NCI-H187 (cell line): ENCODE results near the gene LRRC51.

Source experiments
- DNase-seq, 2 experiments: peaks; one replicate each; lab custom pipeline; 2025; lab: John Stamatoyannopoulos, UW

LRRC51 gene

DNA sequence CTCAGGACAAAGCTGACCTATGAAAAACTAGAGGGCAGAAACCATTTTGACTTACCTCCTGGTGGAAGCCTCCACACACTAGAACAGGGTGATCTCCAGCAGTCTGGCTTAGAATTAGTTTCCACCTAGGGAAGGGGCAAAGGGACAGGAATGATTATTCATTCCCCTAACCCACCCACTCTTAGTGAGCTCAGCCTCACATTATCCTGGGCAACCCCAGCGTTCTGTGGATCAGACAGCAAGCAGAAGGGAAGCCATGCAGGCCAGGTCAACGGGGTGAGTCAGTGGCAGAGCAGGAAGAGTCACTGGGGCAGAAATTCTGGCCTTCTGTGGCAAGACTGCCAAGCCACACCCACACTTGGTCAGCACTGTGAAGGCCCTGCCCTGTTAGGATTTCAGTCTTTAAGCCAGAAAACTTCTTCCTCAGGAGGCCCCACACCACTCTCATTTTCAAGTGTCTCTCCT lies 10.8 kb upstream of the LRRC51 start:
- DNase-seq: no peak

DNA sequence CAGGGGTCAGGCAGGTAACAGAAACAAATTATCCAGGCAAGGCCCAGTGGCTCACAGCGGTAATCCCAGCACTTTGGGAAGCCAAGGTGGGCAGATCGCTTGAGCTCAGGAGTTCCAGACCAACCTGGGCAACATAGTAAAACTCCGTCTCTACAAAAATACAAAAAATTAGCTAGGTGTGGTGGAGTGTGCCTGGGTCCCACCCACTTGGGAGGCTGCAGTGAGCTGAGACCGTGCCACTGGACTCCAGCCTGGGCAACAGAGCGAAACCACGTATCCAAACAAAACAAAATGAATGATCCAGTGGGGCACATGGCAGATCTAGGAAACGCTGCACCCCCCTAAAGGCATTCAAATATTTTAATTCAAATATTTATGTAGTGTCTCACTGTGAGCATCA lies 10.2 kb upstream of the LRRC51 start:
- no peak for DNase-seq

DNA sequence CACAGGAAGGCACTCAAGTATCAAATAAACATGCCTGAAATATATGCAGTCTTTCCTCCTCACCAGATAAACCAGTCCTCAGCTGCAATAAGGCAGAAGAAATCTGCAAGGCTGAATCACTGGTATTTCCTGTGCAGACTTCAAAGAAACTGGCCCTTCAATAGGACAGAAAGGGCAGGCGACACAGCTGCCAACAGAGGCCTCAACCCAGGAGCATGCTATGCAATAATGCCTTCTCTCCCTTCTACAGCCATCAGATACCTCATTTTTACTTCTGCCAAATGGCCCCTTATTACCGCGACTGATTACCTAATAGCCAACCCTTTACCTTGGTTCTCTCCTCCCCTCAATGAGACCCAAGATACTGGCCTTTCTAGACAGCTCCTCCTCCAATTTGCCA lies 8.3 kb upstream of the LRRC51 start:
- DNase-seq: no peak

DNA sequence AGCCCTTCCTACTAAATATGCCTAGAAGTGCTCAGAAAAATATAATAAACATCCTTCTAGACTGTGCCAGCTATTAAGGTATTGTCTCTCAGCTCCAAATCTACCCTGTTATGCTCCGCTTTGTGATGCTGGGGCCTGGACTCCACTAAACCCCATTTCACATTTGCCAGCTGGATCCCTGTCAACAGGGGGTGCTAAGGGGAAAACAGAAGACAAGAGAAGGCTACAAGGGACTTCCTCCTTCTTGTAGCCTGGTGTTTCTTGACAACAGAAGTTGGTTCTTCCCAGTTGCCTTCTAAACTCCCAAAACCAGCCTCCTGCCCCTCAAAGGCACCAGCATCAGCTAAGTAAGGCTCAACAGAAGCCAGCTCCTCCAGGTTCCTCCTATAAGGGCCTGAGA lies 5.5 kb upstream of the LRRC51 start:
- no peak for DNase-seq

DNA sequence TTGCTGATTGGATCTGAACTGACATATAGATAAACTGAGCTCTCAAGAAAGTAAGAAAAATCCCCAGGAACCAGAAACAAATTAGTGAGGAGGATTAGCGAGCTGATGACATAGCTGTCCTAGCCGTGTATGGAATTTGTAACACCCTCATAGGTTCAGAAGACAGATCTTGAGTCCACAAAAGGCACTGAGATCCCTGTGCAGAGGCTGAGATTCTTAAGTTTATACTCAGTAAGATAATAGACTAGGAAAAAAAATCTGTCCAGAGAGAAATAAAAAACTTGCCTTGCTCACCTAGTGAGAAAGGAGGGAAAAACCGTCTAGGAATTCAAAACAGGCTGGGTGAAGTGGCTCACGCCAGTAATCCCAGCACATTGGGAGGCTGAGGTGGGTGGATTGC lies 4.9 kb upstream of the LRRC51 start:
- no peak for DNase-seq

DNA sequence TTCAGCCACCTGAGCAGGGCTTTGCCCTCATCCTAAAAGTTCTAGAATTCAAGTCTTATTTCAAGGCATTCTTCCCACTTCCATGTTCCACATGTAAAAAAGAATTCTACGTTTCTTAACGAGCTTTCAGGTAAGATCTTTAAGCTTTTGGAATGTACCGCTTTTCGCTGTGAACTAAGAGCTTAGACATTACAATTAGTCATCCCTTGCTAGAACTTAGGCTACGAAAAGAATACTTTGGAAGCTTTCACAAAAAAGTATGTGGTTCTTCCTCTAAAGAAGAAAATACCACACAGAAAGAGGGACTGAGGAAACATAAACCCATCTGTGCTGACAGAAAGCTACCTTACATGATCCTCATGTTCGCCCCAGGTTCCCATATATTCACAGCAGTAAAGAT lies 2.2 kb upstream of the LRRC51 start:
- DNase-seq: no peak

DNA sequence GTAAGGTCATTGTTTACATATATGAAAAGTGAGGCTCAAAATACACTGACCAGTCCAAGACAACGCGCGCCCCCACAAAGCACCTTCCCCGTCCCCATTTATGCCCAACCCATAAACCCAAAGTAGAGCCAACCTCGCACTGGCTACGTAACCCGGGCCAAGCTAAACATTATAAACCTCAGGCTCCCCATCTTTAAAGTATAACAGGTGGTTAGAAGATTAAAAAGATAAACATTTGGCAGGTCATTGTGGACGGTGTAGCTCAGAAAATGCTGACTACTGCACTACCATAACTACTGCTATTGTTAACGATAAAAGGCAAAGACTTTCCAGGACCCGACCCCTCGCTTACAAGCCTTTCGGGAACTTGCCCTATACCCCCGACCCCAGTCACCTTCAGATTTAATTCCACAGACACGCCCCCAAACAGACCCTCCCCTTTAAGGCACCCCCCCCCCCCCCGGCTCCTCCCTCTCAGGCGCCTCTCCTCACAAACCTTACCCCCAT lies 778 bp upstream of the LRRC51 start:
- no peak for DNase-seq

DNA sequence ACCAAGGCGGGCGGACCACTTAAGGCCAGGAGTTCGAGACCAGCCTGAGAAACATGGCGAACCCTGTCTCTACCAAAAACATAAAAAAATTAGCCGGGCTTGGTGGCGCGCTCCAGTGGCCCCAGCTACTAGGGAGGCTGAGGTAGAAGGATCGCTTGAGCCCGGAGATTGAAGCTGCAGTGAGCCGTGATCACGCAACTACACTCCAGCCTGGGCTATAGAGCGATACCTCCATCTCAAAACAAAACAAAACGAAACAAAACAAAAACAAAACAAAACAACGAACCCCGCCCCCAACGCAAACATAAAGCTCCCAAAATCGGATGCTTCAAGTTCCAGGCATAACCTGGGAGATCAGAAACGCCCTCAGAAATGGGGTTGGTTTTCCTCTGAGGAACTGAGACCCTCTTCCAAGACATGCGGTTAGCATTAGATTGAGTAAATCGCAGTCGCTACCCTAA lies 564 bp downstream of the LRRC51 start:
- no peak for DNase-seq

DNA sequence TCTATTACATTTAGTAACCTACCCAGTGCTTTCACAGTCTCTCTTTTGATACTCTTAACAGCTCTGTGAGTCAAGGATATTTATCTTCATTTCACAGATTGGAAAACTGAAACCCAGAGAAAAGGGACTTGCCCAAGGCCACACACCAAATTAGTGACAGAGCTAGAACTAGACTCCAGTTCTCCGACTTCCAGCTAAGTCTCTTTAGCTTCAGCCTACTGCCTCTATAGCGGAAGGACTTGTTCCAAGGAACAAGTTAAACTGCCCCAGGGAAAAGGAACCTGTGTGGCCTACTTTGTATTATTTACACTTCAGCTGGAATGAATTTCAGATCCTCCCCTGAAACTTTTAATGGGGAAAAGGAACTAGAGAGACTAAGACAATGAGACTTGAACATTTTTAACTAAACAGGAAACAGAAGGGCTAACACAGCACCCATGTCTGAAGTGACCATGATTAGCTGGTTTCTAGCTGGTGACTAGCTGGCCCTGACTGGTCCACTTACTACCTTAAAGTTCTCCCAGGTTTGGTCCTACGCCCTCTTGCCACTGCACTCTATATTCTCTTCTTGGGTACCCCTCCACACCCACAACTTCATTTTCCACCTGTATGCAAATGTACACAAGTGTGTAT lies 1.3 kb downstream of the LRRC51 start:
- no peak for DNase-seq

DNA sequence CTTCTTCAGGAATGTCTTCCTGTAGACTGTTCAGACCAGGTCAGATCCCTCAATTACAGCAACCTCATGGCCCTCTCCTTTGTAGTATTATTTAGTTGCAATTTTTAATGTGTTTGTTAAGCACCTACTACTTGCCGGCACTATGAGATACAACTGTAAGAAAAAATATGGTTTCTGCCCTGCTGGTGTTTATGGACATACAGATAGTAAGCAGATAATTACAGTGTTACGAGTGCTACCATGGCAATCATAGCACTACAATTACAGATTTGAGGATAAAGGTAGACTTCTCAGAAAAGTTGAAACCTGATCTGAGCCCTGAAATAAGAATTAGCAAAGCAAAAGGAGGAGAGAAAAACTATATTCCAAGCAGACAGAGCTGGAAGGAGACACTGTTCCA lies 2.8 kb downstream of the LRRC51 start:
- DNase-seq: no peak

DNA sequence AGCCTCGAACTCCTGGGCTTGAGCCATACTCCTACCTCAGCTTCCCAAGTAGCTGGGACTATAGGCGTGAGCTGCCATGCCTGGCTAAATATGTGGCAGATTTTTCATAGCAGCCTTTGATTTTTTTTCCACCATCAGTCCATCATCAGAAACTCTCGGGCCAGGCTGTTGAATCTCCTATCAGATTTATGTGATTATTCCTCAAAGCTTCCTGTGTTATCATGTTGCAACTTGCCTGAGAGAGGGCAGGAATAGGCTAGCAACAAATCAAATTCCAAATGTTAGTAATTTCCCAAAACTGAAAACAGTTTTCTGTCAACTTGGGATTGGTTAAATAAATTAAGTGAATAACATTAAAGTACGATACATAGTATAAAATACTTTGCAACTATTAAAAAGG lies 3.4 kb downstream of the LRRC51 start:
- DNase-seq: no peak

DNA sequence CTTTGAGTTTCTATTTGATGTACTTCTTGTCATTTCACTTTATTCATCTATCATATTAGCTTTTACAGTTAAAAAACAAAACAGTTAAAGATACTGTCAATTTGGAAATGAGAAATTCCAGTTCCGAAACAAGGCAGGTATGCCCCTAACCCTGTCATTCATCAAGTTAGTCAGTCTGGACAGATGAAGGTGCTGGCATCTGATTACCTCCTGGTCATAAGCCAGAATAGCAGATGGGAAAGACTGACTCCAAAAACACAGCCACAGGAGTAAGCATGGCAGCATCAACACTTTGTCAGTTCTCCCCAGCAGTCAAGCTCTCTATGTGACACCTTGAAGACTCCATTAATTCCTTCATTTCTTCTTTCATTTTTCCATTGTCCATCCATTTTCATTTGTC lies 4.3 kb downstream of the LRRC51 start:
- DNase-seq: no peak

DNA sequence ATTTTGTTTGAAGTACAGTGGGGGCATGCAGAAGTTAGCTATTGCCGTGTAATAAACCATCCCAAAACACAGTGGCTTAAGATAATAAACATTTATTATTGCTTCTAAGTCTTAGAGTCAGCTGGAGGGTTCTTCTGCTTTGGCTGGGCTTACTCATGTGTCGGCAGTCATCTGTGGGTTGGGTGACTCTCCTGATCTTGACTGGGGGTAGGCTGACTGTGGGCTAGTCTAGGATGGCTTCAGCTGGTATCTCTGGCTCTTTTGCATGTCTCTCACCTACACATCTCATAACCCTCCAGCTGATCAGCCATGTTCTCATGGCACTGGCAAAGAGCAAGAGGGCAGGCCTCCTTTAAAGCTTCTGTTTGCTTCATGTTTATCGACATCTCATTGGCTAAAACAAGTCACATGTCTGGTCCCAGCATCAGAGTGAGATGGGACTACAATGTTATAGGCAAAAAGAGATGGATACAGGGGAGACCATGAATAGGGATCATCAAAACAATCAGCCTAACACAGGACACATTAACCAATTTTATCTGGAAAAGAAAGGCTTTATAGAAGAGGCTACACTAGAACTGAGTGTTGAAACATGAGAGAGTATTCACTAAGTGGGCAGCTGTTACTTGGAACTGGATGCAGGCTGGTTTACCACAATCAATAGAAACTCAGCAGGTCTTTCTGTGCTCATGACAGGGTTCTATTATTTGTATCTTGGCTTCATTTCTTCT lies 5.1 kb downstream of the LRRC51 start:
- DNase-seq: peak; percentile 18 to 36

DNA sequence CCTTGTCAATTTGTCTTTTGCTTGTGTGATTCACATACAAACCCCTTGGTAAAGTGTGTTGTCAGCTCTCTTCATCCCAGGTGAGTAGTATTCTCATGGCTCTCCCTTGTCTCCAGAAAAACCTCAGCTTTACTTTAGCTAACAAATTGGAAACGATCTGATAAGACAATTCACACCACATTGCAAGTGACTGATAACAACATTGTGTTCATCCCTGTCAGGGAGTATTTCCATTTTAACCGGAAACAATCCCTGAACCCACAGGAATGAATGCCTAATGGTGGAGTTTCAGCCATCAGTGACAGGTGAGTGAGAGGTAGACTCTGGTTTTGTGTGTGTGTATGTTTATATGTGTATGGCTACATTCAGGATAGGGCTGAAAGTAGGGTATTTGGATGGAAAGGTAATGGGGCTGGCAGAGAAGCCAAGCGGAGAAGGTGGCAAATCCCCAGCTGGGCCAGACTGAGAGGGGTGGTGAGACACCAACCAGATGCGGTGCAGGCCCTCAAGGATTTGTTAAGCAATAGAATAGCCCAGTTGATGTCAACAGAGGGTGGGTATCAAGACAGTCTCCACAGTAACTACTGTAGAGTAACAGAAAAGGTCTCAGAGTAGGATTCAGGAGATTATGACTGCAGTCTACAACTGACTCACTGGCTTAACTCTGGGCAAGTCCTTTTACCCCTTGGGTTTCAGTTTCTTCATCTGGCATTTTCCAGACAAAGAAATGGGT lies 7.6 kb downstream of the LRRC51 start:
- DNase-seq: no peak

DNA sequence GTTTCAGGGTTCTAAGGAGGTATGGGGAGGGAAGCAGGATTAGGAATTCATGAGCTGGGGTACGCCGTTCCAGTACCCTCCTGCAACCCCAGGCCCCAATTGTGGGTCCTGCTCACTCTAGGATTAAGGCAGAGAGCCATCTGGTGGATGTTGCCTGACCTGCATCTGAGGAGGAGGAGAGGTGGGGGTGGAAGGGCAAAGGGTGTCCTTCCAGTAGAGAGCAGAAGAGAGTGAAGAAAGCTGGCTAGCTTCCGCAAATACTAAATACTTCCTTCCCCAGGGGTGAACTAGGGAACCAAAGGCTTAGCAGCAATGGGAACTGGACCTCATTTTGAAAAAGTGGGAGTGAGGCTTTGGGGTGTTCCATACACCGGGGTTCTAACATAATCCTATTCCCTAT lies 10.6 kb downstream of the LRRC51 start:
- no peak for DNase-seq

DNA sequence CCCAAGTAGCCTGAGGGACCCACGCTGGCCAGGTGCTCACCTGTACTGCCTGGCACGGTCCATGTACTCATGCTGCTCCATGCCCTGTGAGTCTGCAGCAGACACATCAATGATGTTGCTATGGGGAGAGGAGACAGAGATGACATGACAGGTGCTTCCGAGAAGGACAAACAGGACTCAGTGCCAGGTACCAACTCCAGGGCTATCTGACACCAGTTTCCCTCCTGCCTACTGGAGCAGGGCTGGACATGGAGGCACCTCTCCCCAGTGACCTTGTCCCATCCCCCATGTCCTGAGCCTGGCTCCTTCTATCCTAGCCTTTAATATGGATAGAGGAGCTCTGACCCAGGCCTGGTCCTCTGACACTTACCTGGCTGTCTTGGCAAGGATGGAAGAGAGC lies 18.1 kb downstream of the LRRC51 start:
- DNase-seq: no peak

DNA sequence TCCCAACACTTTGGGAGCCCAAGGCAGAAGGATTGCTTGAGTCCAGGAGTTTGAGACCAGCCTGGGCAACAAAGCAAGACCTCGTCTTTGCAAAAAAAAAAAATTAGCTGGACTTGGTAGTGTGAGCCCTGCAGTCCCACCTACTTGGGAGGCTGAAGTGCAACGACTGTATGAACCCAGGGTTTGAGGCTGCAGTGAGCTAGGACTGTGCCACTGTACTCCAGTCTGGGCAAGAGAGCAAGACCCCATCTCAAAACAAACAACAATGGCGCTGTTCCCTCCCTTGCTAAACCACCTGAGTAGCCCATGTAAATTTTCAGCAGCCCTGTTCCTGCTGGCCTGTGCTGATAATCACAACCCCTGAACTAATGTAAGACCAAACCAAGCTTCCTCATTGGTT lies 19.4 kb downstream of the LRRC51 start:
- DNase-seq: no peak

DNA sequence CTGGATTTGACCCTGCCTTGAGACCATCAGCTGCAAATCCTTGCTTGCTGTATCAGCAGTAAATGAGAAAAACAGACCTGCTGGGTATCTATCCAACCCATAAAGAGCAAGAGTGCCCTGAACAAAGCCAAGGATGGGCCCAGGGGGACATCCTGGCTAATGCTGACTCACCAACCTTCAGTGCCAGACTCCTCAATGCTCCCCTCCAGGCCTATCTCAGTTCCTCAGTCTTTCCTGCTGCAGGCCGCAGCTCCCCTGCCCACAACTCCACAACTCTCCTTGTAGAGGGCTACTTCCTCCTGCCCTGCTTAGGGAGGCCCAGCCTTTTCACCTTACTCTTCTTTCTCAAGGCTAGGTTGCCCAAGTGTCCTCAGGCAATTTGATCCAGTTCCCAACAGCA lies 19.8 kb downstream of the LRRC51 start:
- no peak for DNase-seq

DNA sequence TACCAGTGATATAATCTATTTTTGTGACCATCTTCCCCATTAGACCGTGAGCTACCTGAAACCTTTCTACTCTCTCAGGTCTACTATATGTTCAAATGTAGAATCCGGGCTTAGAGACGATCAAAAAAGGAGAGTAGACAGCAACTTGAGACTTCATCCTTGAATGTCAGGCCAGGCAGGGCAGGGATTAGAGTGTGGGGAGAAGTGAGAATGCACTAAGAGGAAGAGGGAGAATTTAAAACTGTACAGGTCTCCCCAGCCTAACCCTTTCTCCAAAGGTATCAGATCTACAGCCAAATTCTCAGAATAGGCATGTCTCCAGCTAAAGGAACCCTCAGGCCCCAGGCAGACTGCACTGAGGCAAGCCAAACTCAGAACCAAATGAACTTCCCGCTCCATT lies 21.5 kb downstream of the LRRC51 start:
- no peak for DNase-seq

DNA sequence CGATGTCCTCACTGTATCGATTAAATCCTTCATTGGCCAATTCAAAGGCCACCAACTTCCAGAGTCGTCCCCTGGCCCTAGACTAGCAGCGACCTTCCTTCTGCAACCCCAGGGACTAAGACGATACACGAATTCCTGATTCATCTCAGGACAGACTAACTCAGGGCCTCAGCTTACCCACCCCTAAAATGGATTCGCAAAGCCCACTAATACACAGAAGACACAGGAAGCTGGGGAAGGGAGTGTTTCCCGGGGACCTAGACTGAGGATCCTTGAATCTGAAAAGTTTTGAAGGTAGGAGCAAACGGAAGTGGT lies 21.9 kb downstream of the LRRC51 start:
- DNase-seq: no peak

DNA sequence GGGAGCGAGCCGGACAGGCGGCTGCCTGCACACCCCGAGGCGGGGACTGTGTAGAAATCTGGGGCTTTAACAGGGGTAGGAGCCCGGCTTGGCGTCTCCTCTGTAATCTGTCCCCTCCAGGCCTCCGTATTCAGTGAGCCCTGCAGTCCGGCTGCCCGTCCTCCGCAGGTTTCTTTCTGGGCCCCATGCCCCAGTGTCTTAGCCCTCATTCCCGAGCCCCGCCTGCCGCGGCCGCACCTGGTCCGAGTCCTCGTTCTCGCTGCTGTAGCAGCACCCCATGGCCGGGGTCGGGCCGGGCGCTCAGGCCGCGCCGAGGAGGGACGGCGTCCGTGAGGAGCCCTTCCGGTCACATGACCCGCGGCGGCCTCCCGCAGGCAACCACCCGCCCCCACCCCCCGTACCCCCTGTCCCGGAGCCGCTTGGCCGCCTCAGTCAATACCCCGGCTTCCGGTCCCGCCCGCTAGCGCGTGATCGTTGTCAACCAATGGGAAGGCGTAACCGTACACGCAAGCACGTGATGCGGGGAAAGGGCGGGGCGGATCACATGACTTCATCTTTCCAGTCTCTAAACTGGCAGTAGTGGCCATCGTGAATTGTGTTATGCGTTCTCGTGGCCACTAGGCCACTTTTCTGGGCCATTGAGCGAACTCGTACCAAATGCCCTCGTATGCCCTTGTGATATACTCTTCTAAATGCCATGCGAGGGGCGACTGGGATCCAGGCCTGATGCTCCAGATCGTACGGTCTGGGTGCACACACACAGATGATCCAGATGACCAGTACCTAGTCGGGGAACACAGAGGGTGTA lies 22.5 kb downstream of the LRRC51 start, which contains the start of gene LAMTOR1:
Gene LAMTOR1, minus strand, starts transcription at position 352 of the 808 bp plus-strand sequence. Its CDS starts 73 bp downstream, at position 279.
- DNase-seq: peak; percentile 96

DNA sequence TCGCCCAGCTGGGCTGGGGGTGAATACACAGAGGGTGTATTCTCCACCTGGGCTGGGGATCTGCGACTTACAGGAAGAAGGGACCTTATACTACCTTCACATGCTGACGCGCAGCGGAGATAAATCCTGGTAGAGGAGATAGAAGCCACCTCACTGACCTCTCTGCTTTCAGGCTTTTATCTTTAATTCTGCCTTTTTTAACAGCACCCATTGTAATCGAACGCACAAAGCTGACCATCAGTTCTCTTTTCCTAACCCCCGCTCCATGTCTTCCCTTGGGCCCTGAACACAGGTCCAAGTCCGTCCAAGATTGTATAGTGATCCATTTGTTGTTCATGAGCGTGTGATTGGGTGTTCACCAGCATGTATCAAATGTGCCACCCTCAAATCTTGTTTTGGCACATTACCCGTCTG lies 23.1 kb downstream of the LRRC51 start:
- no peak for DNase-seq
